H1 (cell line): ENCODE measurements around the gene YIF1A. TPM values are rescaled to one million over a fixed set of nuclear protein-coding genes. Genes with fewer than 3 reads are reported as not detected.

Experiments
- CTCF ChIA-PET: fragments of 300-600 bp; sonication (Branson Sonifier 250); formaldehyde crosslinking; loops from one replicate; lab custom pipeline; 2021; ENCODE audit not compliant: partially characterized antibody; lab: Charles Lee
- POLR2A ChIA-PET: fragments of 300-600 bp; sonication (Branson Sonifier 250); formaldehyde crosslinking; loops from one replicate; lab custom pipeline; 2021; ENCODE audit warnings: inconsistent platforms; ENCODE audit not compliant: partially characterized antibody; lab: Charles Lee
- DNase-seq, 2 experiments: peaks; one replicate each; pipeline versions ENCODE4 v3.0.0 to v3.0.0-alpha.2; 2010 to 2022; ENCODE audit warnings: low spot score in 2 of 2, low read depth in 1 of 2, mixed read lengths in 1 of 2
- FAIRE-seq: peaks from 2 replicates; lab custom pipeline; 2011; peaks lifted over from hg19 to GRCh38; lab: Jason Lieb, UNC
- H2AFZ ChIP-seq: 2 replicates; pipeline ENCODE4 v1.8.1; 2012; ENCODE audit warnings: low read length, inconsistent platforms
- H2AK5ac ChIP-seq: 2 replicates; pipeline ENCODE4 v1.6.1; 2013; ENCODE audit warnings: low read depth, low read length
- H2BK120ac ChIP-seq: replicated peaks from 2 replicates; pipeline ENCODE3; 2013; ENCODE audit warnings: low read depth, low read length, inconsistent platforms
- H2BK12ac ChIP-seq: 2 replicates; pipeline ENCODE4 v1.6.1; 2013; ENCODE audit warnings: low read depth, low read length
- H2BK15ac ChIP-seq: 2 replicates; pipeline ENCODE4 v1.6.1; 2013; ENCODE audit warnings: low read length
- H2BK20ac ChIP-seq: 2 replicates; pipeline ENCODE4 v1.6.1; 2013; ENCODE audit warnings: low read length
- H2BK5ac ChIP-seq: 2 replicates; pipeline ENCODE4 v1.6.1; 2013; ENCODE audit warnings: low read depth, low read length
- H3K14ac ChIP-seq: 2 replicates; pipeline ENCODE4 v1.6.1; 2013; ENCODE audit warnings: inconsistent platforms; ENCODE audit not compliant: insufficient read length
- H3K18ac ChIP-seq: 2 replicates; pipeline ENCODE4 v1.6.1; 2013; ENCODE audit warnings: low read length; ENCODE audit errors: extremely low read depth
- H3K23ac ChIP-seq: 2 replicates; pipeline ENCODE4 v1.6.1; 2013; ENCODE audit warnings: inconsistent platforms; ENCODE audit not compliant: insufficient read length
- H3K23me2 ChIP-seq: 2 replicates; pipeline ENCODE4 v1.6.1; 2013; ENCODE audit warnings: low read depth, low read length
- H3K27ac ChIP-seq: 2 replicates; pipeline ENCODE4 v1.6.1; 2011; ENCODE audit warnings: low read depth, low read length, inconsistent platforms
- H3K27me3 ChIP-seq, 4 experiments: replicated peaks in 1 of 4; 1 replicate in 1 of 4; 2 replicates in 3 of 4; pipeline versions ENCODE4 v1.6.1 to v1.8.1; 2011 to 2013; ENCODE audit warnings: low read length in 3 of 4, mild to moderate bottlenecking in 3 of 4, inconsistent platforms in 2 of 4, mixed read lengths in 2 of 4, moderate library complexity in 1 of 4; ENCODE audit not compliant: control insufficient read depth in 3 of 4, insufficient read depth in 3 of 4; ENCODE audit errors: extremely low read depth in 1 of 4
- H3K36me3 ChIP-seq, 4 experiments: 2 replicates each; pipeline versions ENCODE4 v1.6.1 to v1.8.1; 2011 to 2013; ENCODE audit warnings: mild to moderate bottlenecking in 4 of 4, low read length in 3 of 4, moderate library complexity in 2 of 4, control low read depth in 1 of 4, inconsistent platforms in 1 of 4; ENCODE audit not compliant: insufficient read depth in 4 of 4, control insufficient read depth in 2 of 4
- H3K4ac ChIP-seq: replicated peaks from 2 replicates; pipeline ENCODE3; 2013; ENCODE audit warnings: low read length, low read depth, mixed read lengths, inconsistent platforms; ENCODE audit not compliant: insufficient read length
- H3K4me1 ChIP-seq, 4 experiments: replicated peaks in 1 of 4; 1 replicate in 1 of 4; 2 replicates in 3 of 4; pipeline versions ENCODE4 v1.6.1 to v1.8.1; 2011 to 2013; ENCODE audit warnings: low read length in 3 of 4, inconsistent platforms in 2 of 4, mixed read lengths in 1 of 4; ENCODE audit not compliant: insufficient read depth in 4 of 4, control insufficient read depth in 3 of 4
- H3K4me2 ChIP-seq, 2 experiments: 2 replicates each; pipeline versions ENCODE4 v1.6.1 to v1.8.1; 2011 to 2013; ENCODE audit warnings: low read depth in 2 of 2, low read length in 2 of 2, control low read depth in 1 of 2, inconsistent platforms in 1 of 2, mild to moderate bottlenecking in 1 of 2; ENCODE audit not compliant: insufficient read depth in 1 of 2
- H3K4me3 ChIP-seq, 4 experiments: fragments of 200-600, 300-600 bp in 1 of 4; sonication (generic), shearing (Covaris generic), sonication (Bioruptor Twin) in 1 of 4; 2 replicates each; pipeline versions ENCODE4 v1.5.1 to v1.8.1; 2011 to 2016; ENCODE audit warnings: low read length in 4 of 4, low read depth in 3 of 4, control low read depth in 2 of 4, inconsistent platforms in 2 of 4, mild to moderate bottlenecking in 2 of 4, mixed read lengths in 1 of 4, moderate library complexity in 1 of 4; ENCODE audit not compliant: insufficient read depth in 2 of 4; ENCODE audit errors: extremely low read depth in 1 of 4
- H3K56ac ChIP-seq: replicated peaks from 2 replicates; pipeline ENCODE3; 2013; ENCODE audit warnings: low read depth, mild to moderate bottlenecking, mixed read lengths, low read length, inconsistent platforms; ENCODE audit not compliant: insufficient read length
- H3K79me1 ChIP-seq: 2 replicates; pipeline ENCODE4 v1.6.1; 2013; ENCODE audit warnings: low read depth, low read length, control low read depth
- H3K79me2 ChIP-seq, 2 experiments: 2 replicates each; pipeline versions ENCODE4 v1.6.1 to v1.8.1; 2012 to 2013; ENCODE audit warnings: low read length in 2 of 2, mild to moderate bottlenecking in 2 of 2, inconsistent platforms in 1 of 2; ENCODE audit not compliant: insufficient read depth in 2 of 2, control insufficient read depth in 1 of 2
- H3K9ac ChIP-seq, 4 experiments: replicated peaks in 1 of 4; 1 replicate in 1 of 4; 2 replicates in 3 of 4; pipeline versions ENCODE4 v1.6.1 to v1.8.1; 2011 to 2013; ENCODE audit warnings: low read depth in 3 of 4, low read length in 3 of 4, control low read depth in 2 of 4, mild to moderate bottlenecking in 2 of 4, moderate library complexity in 2 of 4, inconsistent platforms in 1 of 4; ENCODE audit errors: extremely low read depth in 1 of 4
- H3K9me3 ChIP-seq, 2 experiments: 2 replicates each; pipeline versions ENCODE4 v1.6.1 to v1.8.1; 2012 to 2013; ENCODE audit warnings: mild to moderate bottlenecking in 2 of 2, moderate library complexity in 2 of 2, control low read depth in 1 of 2, inconsistent platforms in 1 of 2, low read depth in 1 of 2, low read length in 1 of 2, mixed read lengths in 1 of 2; ENCODE audit not compliant: insufficient read depth in 2 of 2
- H4K20me1 ChIP-seq, 2 experiments: replicated peaks in 1 of 2; 2 replicates each; pipeline versions ENCODE3 to v1.8.1; 2011 to 2013; ENCODE audit warnings: inconsistent platforms in 2 of 2, low read length in 2 of 2, mild to moderate bottlenecking in 1 of 2; ENCODE audit not compliant: insufficient read depth in 2 of 2, control insufficient read depth in 1 of 2
- H4K5ac ChIP-seq: 2 replicates; pipeline ENCODE4 v1.6.1; 2013; ENCODE audit warnings: low read length, low read depth, mixed read lengths, inconsistent platforms; ENCODE audit not compliant: insufficient read length
- H4K8ac ChIP-seq: 2 replicates; pipeline ENCODE4 v1.8.0; 2013; ENCODE audit warnings: mild to moderate bottlenecking, moderate library complexity, low read length, inconsistent platforms; ENCODE audit not compliant: insufficient read depth; ENCODE audit errors: extremely low read depth
- H4K91ac ChIP-seq: replicated peaks from 2 replicates; pipeline ENCODE3; 2013; ENCODE audit warnings: low read length, mixed read lengths, inconsistent platforms; ENCODE audit not compliant: insufficient read length
- BACH1 ChIP-seq: IDR thresholded peaks from 2 replicates; pipeline ENCODE4 v1.6.1; 2012; ENCODE audit warnings: low read length, improper control_type of control experiment
- BCL11A ChIP-seq, 2 experiments: IDR thresholded peaks; one replicate each; pipeline ENCODE4 v1.6.1; 2011; ENCODE audit warnings: low read depth in 2 of 2, low read length in 2 of 2, mild to moderate bottlenecking in 2 of 2
- CBX5 ChIP-seq: fragments of 300-800, 300-1000 bp; sonication (generic); IDR thresholded peaks from 2 replicates; pipeline ENCODE4 v1.7.1; 2016; ENCODE audit warnings: antibody characterized with exemption, low read length, low read depth
- CEBPB ChIP-seq: IDR thresholded peaks from 2 replicates; pipeline ENCODE4 v1.6.1; 2012; ENCODE audit warnings: low read depth, low read length
- CREB1 ChIP-seq: IDR thresholded peaks from 2 replicates; pipeline ENCODE4 v1.6.1; 2012; ENCODE audit warnings: inconsistent platforms
- EZH2 ChIP-seq: fragments of 200-600 bp; sonication (generic); IDR thresholded peaks from 2 replicates; pipeline ENCODE4 v1.7.1; 2012; ENCODE audit warnings: low read depth, mild to moderate bottlenecking, moderate library complexity, low read length, inconsistent platforms; ENCODE audit not compliant: severe bottlenecking
- JUND ChIP-seq: IDR thresholded peaks from 2 replicates; pipeline ENCODE4 v1.6.1; 2011; ENCODE audit warnings: mild to moderate bottlenecking, improper control_type of control experiment, low read length
- POLR2A ChIP-seq, 2 experiments: IDR thresholded peaks; 1 replicate in 1 of 2; 2 replicates in 1 of 2; pipeline ENCODE4 v1.6.1; 2011; ENCODE audit warnings: low read depth in 2 of 2, low read length in 2 of 2, mild to moderate bottlenecking in 2 of 2; ENCODE audit errors: control extremely low read depth in 1 of 2
- SIRT6 ChIP-seq: IDR thresholded peaks from one replicate; pipeline ENCODE4 v1.7.1; 2012; ENCODE audit warnings: low read length, inconsistent platforms
- TAF1 ChIP-seq: IDR thresholded peaks from 2 replicates; pipeline ENCODE4 v1.6.1; 2011; ENCODE audit warnings: mild to moderate bottlenecking, low read depth, low read length
- TCF12 ChIP-seq: IDR thresholded peaks from 2 replicates; pipeline ENCODE4 v1.6.1; 2011; ENCODE audit warnings: low read depth, mild to moderate bottlenecking, low read length
- WGBS, 2 experiments: shearing (Covaris generic) in 1 of 2; methylation state at CpG; one replicate each; pipeline versions ENCODE4 v1.1.6 to v1.1.7; 2013 to 2015; ENCODE audit warnings: low lambda C conversion rate in 2 of 2, mixed read lengths in 2 of 2, inconsistent platforms in 1 of 2, low coverage in 1 of 2, missing lambda C conversion rate in 1 of 2; ENCODE audit not compliant: insufficient replicate concordance in 2 of 2, insufficient coverage in 1 of 2, insufficient read length in 1 of 2; ENCODE audit errors: extremely low coverage in 1 of 2, missing lambda C conversion rate in 1 of 2; 5-methylcytosine and 5-hydroxymethylcytosine counted together
- polyA plus RNA-seq, 7 experiments: library from polyadenylated mRNA; depleted of rRNA in 3 of 7; stranded (reverse) in 5 of 7; unstranded in 2 of 7; fragments of >200 nt in 5 of 7; fragments of 200-250 nt in 2 of 7; gene quantifications; 1 replicate in 5 of 7; 2 replicates in 1 of 7; 4 replicates in 1 of 7; pipeline versions ENCODE4 v1.2.1 to v1.2.3, GENCODE V29; 2011 to 2013; ENCODE audit warnings: missing spikeins in 2 of 7, mixed read lengths in 2 of 7
- total RNA-seq: library from RNA; stranded (reverse); fragmentation: NEBNext Ultra II Directional; extraction: Animal tissue kit (Norgen Biotek cat#: 25700); gene quantifications from 2 replicates; pipeline ENCODE4 v1.2.1, GENCODE V29; 2021
- TF ChIP-seq, protein P1 (sequence below): IDR thresholded peaks from 2 replicates; pipeline ENCODE4 v1.6.1; 2012; ENCODE audit warnings: low read length, inconsistent platforms

The YIF1A gene
- total and polyA plus RNA-seq, 2 of the 8 experiments (the other 6 are each of a cell fraction or from before 2014, with no cell fraction given): 70.1 to 178 TPM

GRCh38 chr11:66311470-66311964 lies 22.6 kb upstream of the YIF1A start:
- H2BK15ac ChIP-seq: no peak overlapping the region
- H3K4me1 ChIP-seq: peaks cover 3 to 17% (median 8%) of the 10 kb centered on the region in 4 experiments; a peak in 6 of 7 replicates
- peak overlapping the region; percentile 90; the same call in 1 of the 2 replicates for H2BK5ac ChIP-seq
- CTCF ChIA-PET: interaction anchor here (0.6 to 11.7 kb wide), 33 partner anchors 11 to 1281 kb away, joined by 3 to 242 read pairs (median 7); partner anchors contain the start of genes B4GAT1, BRMS1, RAB1B and RIN1
- no peak overlapping the region for H4K91ac ChIP-seq
- FAIRE-seq (no peak), DNase-seq (no peak)
- peak overlapping the region in 2 of 4 experiments; percentile 42 to 54; a peak in 2 of 7 replicates for H3K9ac ChIP-seq
- H3K14ac ChIP-seq: no peak overlapping the region
- WGBS, 2 experiments: 26% methylated on average over 23 of the region's 26 CpGs; no CpG with 5 or more reads in 1 of the 2 experiments
- H4K8ac ChIP-seq: peak overlapping the region; percentile 64; the same call in 1 of the 2 replicates
- peaks cover 0 to 3% (median 0%) of the 10 kb centered on the region in 4 experiments; a peak in 2 of 7 replicates for H3K27me3 ChIP-seq
- no peak overlapping the region for H3K56ac ChIP-seq
- no peak overlapping the region for H3K23ac ChIP-seq
- POLR2A ChIA-PET: interaction anchor here (0.8 to 4.1 kb wide), 22 partner anchors 9 to 242 kb away, joined by 3 to 25 read pairs (median 4); partner anchors contain the start of genes BRMS1, RIN1 and TMEM151A
- no peak overlapping the region for H3K27ac ChIP-seq
- H2AFZ ChIP-seq: peak overlapping the region; percentile 60; the same call in 1 of the 2 replicates
- H2BK12ac ChIP-seq: peak overlapping the region; percentile 91; the same call in 1 of the 2 replicates
- H4K5ac ChIP-seq: no peak overlapping the region
- H4K20me1 ChIP-seq: no peaks in the 10 kb centered on the region
- H3K23me2 ChIP-seq: peaks cover 8% of the 10 kb centered on the region
- no peak overlapping the region for H3K4ac ChIP-seq
- H3K9me3 ChIP-seq: no peaks in the 10 kb centered on the region
- H2BK120ac ChIP-seq: no peak overlapping the region
- H3K79me2 ChIP-seq: no peaks in the 10 kb centered on the region
- no peaks in the 10 kb centered on the region for H3K79me1 ChIP-seq
- no peak overlapping the region for H2AK5ac ChIP-seq
- H3K4me3 ChIP-seq: peak overlapping the region in 3 of 4 experiments; percentile 8 to 79 (median 77); a peak in 5 of 8 replicates
- H3K36me3 ChIP-seq: no peaks in the 10 kb centered on the region
- H3K4me2 ChIP-seq: peak overlapping the region; percentile 48 to 77
- H3K18ac ChIP-seq: no peak overlapping the region; the same call in 1 of the 2 replicates
- no peak overlapping the region for H2BK20ac ChIP-seq
- no peak for TF ChIP-seq CBX5
- TF ChIP-seq, protein P1, sequence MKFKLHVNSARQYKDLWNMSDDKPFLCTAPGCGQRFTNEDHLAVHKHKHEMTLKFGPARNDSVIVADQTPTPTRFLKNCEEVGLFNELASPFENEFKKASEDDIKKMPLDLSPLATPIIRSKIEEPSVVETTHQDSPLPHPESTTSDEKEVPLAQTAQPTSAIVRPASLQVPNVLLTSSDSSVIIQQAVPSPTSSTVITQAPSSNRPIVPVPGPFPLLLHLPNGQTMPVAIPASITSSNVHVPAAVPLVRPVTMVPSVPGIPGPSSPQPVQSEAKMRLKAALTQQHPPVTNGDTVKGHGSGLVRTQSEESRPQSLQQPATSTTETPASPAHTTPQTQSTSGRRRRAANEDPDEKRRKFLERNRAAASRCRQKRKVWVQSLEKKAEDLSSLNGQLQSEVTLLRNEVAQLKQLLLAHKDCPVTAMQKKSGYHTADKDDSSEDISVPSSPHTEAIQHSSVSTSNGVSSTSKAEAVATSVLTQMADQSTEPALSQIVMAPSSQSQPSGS: no peak
- no peak for TF ChIP-seq BACH1
- no peak for TF ChIP-seq SIRT6
- TF ChIP-seq TAF1: no peak
- TF ChIP-seq POLR2A (IDR thresholded peaks at IDR 0.05; ENCODE audit: control extremely low read depth in 1 of 2, low read depth in 2 of 2, low read length in 2 of 2): no peak
- no peak for TF ChIP-seq CEBPB
- no peak for TF ChIP-seq TCF12
- TF ChIP-seq JUND: no peak
- no peak for TF ChIP-seq EZH2
- no peak for TF ChIP-seq BCL11A (IDR thresholded peaks at IDR 0.05; ENCODE audit: low read depth in 2 of 2, low read length in 2 of 2)
- no peak for TF ChIP-seq CREB1
